Measurements from ENCODE around the gene CENPC.
A peak's percentile ranks its signal among the peaks of the same experiment; 100 is the strongest.

CENPC gene, protein sequence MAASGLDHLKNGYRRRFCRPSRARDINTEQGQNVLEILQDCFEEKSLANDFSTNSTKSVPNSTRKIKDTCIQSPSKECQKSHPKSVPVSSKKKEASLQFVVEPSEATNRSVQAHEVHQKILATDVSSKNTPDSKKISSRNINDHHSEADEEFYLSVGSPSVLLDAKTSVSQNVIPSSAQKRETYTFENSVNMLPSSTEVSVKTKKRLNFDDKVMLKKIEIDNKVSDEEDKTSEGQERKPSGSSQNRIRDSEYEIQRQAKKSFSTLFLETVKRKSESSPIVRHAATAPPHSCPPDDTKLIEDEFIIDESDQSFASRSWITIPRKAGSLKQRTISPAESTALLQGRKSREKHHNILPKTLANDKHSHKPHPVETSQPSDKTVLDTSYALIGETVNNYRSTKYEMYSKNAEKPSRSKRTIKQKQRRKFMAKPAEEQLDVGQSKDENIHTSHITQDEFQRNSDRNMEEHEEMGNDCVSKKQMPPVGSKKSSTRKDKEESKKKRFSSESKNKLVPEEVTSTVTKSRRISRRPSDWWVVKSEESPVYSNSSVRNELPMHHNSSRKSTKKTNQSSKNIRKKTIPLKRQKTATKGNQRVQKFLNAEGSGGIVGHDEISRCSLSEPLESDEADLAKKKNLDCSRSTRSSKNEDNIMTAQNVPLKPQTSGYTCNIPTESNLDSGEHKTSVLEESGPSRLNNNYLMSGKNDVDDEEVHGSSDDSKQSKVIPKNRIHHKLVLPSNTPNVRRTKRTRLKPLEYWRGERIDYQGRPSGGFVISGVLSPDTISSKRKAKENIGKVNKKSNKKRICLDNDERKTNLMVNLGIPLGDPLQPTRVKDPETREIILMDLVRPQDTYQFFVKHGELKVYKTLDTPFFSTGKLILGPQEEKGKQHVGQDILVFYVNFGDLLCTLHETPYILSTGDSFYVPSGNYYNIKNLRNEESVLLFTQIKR

DNA sequence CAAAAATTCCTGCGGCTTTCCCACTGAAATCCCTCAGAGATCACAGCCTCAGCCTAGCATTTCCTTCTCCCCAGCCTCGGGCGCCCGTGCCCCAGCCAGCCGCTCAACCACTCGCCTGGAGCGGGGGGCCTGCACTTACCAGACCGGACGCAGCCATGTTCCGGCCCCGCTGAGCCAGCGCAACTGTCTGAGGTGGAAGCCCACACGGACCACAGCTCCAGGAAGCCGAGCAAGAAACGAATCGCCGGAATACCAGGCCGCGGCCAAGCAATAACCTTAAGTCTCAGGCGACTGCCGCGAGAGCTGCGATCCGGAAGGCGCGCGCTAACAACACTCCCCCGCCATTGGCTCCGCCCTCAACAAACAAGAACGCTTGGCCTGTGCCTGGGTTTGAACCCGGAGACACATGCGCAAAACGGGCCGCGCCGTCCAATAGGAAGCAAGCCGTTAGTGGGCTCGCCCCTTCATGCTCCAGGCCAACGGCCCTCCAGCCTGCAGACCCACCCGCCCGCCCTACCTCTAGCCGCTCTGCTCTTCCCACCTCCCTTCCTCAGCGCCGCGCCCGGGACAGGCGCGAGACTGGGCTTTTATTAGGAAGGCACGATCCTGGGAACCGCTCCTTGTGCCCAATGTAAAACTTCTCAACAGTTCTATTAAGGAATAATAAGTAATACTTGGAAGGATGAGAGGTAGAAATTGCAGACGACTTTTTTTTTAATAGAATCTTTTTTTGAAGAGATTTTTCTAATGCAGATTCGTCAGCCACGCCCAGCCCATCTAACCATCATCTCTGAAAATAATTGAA is at the start of gene CENPC:
Gene CENPC (minus strand): TSS at position 305 of the 805 bp plus-strand sequence. CDS start 148 bp downstream, at position 157.
- peak; percentile 80 for DNase-seq (ENCODE audit: low read depth)

DNA sequence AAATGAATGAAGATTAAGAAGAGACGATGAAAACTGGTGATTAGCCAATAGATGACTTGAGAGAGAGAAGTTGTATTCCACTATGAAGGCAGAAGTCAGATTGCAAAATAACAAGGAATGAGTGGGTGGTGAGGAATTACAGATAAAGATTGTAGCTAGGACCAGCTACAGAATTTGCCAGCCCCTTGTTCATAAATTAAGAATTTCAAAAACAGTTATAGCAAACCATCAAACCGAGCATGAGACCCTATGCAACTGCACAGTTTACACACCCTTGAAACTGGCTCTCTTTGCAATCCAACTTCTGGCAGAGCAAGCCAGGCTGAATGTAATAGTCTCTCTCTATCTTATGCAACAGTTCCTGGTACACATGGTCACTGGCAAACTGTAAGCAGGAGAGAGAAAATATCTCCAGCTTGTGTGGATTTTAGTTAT is 48.5 kb upstream of the CENPC start:
- DNase-seq (ENCODE audit: low read depth) = no peak

DNA sequence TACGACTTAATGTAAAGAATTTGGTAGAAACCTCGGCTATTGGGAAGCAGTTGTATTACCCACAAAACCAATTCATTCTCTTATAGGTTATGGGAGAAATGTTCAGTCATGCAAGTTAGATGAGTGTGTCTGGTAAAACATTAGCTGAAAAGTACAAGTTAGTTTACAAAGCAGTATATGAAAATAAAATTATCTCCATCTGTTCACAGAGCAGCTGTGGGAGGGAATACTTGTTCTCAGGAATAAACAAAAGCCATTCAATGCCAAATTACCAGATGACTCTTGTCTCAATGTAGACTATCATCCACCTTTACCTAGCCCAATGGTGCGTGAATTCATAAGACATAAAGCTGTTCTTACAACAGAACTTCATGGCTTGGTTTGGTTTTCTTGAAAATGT is 41.9 kb upstream of the CENPC start:
- DNase-seq (ENCODE audit: low read depth) = no peak

DNA sequence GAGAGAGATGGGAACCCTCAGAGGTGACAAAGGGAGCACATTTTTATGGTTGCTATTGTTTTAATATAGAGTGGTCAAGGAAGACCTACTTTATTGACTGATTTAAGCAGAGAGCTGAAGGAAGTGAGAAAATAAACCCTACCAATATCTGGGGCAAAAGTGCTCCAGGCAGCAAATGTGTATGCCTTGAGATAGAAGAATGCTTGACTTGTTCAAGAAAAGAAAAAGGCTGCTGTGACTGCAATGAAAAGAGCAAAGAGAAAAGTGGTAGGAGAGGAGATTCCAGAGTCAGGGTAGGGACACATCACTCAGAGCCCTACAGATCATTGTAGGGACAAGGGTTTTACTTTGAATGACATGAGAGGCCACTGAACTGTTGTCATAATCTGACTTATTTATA is 39.2 kb upstream of the CENPC start:
- DNase-seq (ENCODE audit: low read depth) = no peak

DNA sequence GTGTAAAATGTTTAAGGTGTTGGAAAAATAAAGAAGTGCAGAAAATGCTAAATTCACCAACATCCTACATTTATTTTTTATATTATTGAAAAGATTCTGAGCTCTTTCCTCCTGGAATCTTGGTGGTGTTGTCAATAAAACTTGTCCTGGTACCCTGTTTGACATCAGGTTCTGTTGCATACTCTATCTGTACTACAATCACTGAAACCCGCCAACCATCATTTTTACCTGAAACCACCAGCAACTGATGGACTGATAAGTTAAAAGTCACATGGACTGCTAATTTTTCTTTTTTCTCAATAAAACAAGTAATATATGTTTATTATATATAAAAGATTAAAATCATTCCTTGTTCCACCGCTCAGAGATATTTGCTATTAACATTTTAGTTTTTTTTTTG is 36.6 kb upstream of the CENPC start:
- no peak for DNase-seq (ENCODE audit: low read depth)

DNA sequence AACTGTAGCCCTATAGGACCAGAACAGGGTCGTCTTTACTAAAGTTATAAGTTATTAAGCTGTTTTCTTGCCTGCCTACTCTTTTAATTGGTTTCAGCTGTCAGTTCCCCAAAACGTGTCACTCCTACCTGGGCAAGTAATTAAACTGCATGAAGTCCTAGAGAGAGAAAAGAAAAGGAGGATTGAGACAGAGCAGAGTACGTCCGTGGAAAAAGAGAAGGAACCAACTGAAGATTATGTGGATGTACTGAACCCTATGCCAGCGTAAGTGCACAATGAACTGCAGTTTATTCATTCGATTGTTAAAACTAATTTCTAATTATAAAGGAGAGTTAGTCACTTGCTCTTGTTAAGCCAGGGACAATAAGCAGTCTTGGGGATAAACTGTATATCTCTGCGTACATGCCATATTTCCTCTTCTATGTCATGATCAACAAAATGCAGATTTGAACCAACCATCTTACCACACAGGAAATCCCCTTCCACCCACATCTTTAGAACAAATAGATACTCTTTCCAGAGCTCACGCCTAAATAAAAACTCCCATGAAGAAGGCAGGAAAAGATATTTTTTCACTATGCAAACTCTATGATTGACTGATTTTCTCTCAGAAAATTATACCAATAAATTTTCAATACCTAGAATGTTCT is 36.0 kb upstream of the CENPC start:
- no peak for DNase-seq (ENCODE audit: low read depth)

DNA sequence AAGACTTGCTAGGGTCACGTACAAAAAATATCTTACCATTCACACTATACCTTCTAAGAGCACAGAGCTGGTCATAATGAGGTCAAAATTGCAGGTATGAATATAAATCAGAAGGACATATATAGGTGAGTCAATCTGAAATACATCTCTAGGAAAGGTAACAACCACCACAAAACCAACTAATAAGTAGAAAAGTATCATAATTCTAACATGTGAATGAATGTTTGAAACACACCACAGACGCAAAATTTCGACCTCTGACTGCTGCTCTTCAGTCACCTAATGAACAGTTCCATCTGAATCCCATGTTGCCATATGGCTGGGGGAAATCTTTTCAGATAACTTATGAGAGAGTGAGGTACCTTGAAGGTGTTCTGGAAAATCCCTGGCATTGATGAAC is 35.3 kb upstream of the CENPC start:
- DNase-seq (ENCODE audit: low read depth) = no peak

DNA sequence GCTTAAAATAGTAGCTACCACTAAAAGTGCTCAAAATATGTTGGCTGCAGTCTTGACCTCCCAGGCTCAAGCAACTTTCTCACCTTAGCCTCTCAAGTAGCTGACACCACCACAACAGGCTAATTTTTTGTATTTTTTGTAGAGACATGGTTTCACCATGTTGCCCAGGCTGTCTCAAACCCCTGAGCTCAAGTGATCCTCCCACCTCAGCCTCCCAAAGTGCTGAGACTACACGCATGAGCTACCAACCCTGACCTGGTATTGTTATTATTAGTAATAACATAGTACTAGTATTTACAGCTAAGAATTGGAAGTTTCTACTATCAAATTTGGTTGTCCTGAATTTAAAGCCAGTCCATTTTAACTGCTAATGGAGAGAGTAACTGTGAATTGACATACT is 31.2 kb upstream of the CENPC start:
- DNase-seq (ENCODE audit: low read depth) = no peak

DNA sequence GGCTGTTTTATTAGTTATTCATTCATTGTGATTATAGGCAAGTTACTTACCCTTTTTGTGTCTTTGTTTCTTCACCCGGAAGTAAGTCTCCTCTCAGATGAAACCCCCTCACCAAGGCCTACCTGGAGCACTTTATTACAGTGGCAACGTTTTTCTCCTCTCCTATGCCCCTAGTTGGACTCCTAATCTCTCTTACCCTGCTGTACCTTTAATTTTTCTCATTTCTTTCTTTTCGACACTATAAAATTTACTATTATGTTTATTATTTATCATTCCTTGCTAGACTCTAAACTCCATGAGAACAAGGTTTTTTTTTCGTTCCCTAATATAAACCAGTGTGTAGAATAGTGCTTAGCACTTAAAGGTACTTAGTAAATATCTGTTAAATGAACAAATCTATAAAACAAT is 30.8 kb upstream of the CENPC start:
- no peak for DNase-seq (ENCODE audit: low read depth)

DNA sequence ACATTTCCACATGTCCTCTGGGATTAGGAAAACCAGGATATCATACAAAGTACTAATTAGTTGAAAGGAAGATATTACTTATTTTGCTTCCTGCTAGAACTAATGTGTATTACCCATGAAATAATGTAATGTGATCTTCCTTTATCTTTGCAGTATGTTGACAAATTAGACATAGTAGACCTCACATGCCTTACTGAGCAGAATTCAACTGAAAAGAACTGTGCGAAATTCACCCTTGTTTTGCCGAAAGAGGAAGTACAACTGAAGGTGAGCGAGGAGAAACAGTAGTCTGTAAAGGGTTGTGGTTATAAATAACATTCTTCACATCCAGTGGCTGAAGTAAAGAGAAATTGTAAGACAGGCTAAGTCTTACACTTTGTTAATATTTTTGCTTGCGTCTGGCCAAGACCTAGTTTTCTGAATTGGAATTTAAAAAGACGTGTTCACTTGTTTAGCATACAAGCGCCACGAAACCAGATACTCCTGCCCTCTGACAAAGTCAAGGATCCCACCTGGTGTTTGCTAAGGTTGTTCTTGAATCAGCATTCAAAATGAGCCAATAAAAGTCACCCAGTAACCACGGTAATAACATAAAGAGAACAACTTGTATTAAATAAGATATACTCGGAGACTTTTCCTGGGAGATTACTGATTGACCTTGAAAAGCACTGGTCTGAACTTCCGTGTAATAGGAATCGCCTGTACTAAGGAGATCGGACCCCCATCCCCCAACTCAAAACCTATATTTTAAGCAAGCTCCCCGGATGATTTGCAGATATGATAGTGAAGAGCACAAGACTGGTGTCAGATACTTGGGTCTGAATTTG is 30.1 kb upstream of the CENPC start:
- DNase-seq (ENCODE audit: low read depth) = no peak

DNA sequence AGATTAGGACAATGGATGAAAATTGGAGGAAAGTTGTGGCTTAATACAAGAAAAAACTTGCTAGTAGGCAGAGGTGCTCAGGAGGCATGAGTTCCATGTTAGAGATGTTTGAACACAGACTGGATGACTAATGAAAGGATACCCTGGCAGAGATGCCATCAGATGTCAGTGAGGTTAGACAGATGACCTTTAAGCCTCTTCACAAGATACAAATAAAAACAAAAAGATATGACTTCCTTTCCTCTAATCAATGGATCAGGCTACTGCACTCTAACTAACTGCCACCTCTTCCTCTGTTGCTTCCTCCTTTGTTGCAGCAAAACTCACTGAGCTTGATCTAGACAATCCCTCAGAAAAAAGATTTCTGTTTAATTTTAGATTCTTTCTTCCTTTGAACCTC is 27.9 kb upstream of the CENPC start:
- no peak for DNase-seq (ENCODE audit: low read depth)

DNA sequence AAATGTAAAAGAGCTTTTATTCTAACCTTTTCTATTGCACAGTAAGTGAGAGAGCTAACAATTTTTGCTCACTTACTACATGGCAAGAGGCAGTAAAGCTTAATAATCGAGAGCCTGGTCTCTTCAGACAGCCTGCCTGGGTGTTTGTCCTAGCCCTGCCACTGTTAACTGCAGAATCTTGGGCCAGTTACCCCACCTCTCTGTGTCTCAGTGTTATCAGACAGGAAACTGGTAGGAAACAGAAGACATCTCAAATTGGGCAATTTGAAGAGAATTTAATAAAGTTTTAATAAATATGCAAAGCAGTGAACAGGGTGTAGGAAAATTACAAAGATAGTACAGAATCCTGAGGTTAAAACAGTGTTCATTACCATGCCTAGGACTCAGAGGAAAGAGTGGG is 26.7 kb upstream of the CENPC start:
- DNase-seq (ENCODE audit: low read depth) = no peak

DNA sequence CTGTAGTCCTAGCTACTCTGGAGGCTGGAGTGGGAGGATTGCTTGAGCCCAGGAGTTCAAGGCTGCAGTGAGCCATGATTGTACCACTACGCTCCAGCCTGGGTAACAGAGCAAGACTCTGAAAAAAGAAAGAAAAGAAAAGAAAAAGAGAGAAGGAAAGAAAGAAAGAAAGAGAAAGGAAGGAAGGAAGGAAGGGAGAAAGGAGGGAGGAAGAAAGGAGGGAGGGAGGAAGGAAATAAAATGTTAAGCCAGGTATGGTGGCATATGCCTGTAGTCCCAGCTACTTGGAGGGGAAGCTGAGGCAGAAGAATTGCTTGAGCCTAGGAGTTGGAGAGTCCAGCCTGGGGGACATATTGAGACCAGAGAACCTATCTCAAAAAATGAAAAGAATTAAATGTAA is 25.2 kb upstream of the CENPC start:
- no peak for DNase-seq (ENCODE audit: low read depth)

DNA sequence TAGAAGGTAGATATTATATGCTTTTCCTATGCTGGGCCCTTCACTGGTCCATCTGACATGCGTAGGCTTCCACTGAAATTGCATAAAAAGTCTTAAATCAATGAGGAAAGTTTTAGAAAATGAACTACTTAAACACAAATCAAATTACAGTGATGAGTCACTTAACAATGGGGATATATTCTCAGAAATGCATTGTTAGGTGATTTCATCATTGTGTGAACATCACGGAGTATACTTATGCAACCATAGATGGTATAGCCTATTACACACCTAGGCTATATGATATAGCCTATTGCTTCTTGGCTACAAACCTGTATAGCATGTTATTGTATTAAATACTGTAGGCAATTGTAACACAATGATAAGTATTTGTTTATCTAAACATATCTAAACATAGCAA is 23.5 kb upstream of the CENPC start:
- no peak for DNase-seq (ENCODE audit: low read depth)

DNA sequence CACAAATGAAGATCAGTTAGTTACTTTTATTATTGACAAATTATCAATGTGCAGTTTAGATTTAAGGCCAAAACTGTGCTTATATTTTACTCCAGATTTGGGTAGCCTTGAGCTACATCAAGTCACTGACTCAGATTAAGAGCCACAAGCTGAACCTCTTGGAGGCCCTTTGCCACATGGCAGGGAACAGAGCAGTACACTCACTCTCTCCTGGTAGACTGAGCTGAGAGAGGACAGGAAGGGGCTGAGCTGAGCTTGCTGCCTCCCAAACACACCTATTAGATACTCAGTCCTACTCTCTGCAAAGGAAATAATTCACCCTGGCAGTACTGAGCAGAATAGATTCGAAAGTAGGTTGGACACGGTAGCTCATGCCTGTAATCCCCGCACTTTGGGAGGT is 21.0 kb upstream of the CENPC start:
- DNase-seq (ENCODE audit: low read depth) = no peak

DNA sequence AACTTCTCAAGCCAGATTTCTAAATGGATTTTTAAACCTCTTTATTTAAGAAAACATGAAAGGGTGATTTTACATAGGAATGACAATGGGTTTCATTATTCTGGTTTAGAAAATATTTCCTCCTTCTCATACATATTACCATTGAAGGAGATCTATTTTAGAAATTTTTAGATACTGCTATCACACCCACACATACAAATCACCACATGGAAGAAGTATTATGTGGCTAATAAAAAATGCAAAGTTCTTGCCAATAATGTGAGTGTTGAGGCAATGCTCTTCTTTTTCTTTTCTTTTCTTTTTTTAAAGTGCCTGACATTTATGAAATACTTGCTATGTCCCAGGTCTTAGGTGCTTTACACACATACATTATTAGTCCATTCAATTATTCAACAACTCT is 20.0 kb upstream of the CENPC start:
- no peak for DNase-seq (ENCODE audit: low read depth)

DNA sequence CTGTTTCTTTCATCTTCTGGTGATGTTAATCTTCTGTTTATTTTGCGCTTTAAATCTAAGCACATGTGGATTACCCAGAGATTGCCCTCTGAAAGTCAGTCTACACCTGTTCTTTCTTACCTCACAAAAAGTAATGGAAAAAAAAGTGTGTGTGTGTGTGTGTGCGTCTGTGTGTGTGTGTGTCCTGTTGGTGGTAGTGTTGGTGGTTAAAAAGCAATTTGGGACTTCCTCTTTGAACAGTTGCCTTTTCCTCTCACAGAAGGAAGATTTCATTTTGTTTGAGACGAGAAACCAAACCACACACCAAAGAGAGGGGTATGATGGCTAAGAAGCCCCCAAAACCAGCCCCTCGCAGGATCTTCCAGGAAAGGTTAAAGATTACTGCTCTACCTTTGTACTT is 13.2 kb upstream of the CENPC start, which contains the start of gene STAP1:
Gene STAP1 (plus strand): TSS at position 235 of the 400 bp plus-strand sequence. CDS start 83 bp downstream, at position 318.
- DNase-seq (ENCODE audit: low read depth) = no peak

DNA sequence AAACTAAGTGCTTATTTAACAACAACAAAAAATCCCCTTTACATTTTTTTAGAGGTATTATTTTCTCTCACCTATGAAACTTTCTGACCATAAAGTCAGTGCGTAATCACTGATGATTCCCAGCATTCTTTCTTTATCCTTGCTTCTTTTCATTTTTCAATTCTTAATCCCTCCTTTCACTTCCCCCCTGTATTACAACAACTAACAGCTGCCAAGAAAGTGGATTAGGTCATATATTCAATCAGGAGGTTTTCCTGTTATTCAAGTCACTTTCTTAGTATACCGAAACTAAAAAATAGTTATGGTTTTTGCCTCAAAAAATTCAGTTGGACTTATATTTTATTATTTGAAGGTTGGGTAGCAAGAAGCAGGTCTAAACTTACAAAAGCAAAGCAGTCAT is 11.1 kb upstream of the CENPC start:
- DNase-seq (ENCODE audit: low read depth) = no peak

DNA sequence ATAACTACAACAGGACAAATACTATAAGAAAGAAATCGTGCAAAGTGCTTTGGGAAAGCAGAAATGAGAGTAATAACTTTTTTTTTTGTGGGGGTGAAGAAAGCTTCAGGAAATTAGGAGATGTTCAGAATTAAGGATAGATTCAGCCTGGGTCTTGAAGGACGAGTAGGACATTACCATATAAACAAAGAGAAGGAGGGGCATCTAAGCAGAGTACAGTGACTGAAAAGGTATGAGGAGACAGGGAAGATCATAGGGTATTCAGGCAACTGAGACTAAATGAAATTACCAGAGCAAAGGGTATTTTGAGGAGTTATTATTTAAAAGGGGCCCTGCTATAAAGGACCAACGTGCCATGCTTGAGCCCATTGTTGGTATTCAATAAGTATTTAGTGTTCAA is 10.1 kb upstream of the CENPC start:
- DNase-seq (ENCODE audit: low read depth) = no peak

DNA sequence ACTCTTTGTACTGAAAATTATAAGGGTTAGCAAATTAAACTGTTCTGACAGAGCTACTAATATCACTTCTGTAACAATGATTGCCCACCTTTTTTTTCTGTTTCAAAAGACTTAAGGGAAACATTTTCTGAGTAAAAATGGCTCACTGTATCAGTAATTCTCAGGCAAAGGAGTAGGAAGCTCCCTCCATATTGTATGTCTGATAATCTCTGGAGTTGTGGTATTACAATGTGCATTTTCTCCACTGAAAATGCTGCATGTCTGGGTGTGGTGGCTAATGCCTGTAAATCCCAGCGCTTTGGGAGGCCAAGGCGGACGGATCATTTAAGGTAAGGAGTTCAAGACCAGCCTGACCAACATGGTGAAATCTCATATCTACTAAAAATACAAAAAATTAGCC is 8.8 kb upstream of the CENPC start:
- no peak for DNase-seq (ENCODE audit: low read depth)
